Ascending aorta (tissue), 2 donors: ENCODE results near the gene NLRC5. TPM values are rescaled to one million over a fixed set of nuclear protein-coding genes. Genes with fewer than 3 reads are reported as not detected.
A peak's percentile ranks its signal among the peaks of the same experiment; 100 is the strongest.

ENCODE experiments used
- DNase-seq, 2 donors: peaks; one replicate each; pipeline ENCODE4 v3.0.0-alpha.2; 2019; ENCODE audit warnings: low spot score in 2 of 2
- H3K27ac ChIP-seq, 2 donors: fragments of 200-600 bp; sonication (generic); one replicate each; pipeline ENCODE4 v1.5.1; 2016 to 2017; ENCODE audit warnings: mild to moderate bottlenecking in 1 of 2
- H3K27me3 ChIP-seq: fragments of 200-600 bp; sonication (generic); one replicate; pipeline ENCODE4 v1.5.1; 2017
- H3K36me3 ChIP-seq, 2 donors: fragments of 200-600 bp; sonication (generic); one replicate each; pipeline ENCODE4 v1.5.1; 2016
- H3K4me1 ChIP-seq, 2 donors: fragments of 200-600 bp; sonication (generic); one replicate each; pipeline ENCODE4 v1.5.1; 2016 to 2017; ENCODE audit warnings: mild to moderate bottlenecking in 1 of 2
- H3K4me3 ChIP-seq, 2 donors: fragments of 200-600 bp; sonication (generic); one replicate each; pipeline ENCODE4 v1.5.1; 2016 to 2017; ENCODE audit warnings: mild to moderate bottlenecking in 1 of 2
- H3K9me3 ChIP-seq, 2 donors: fragments of 200-600 bp; sonication (generic); one replicate each; pipeline ENCODE4 v1.5.1; 2016
- intact Hi-C: fragments of 100-400 bp; cut with DNase I; formaldehyde crosslinking; loops from one replicate; pipeline ENCODE4 v1.15.1; 2023
- total RNA-seq: library from RNA; depleted of rRNA; stranded (reverse); fragments of >200 nt; gene quantifications from one replicate; pipeline ENCODE4 v1.1.0, GENCODE V29; 2016
- TF ChIP-seq, protein P1 (sequence below), 3 experiments: fragments of 200-600 bp in 2 of 3; fragments of 450-650 bp in 1 of 3; sonication (generic) in 2 of 3; IDR thresholded peaks; one replicate each; pipeline ENCODE4 v1.5.1; 2016 to 2019; ENCODE audit warnings: antibody characterized with exemption in 3 of 3, mild to moderate bottlenecking in 1 of 3, moderate library complexity in 1 of 3

Gene NLRC5
- total RNA-seq, 1 donor from 2014 or later = 46.7 TPM

DNA sequence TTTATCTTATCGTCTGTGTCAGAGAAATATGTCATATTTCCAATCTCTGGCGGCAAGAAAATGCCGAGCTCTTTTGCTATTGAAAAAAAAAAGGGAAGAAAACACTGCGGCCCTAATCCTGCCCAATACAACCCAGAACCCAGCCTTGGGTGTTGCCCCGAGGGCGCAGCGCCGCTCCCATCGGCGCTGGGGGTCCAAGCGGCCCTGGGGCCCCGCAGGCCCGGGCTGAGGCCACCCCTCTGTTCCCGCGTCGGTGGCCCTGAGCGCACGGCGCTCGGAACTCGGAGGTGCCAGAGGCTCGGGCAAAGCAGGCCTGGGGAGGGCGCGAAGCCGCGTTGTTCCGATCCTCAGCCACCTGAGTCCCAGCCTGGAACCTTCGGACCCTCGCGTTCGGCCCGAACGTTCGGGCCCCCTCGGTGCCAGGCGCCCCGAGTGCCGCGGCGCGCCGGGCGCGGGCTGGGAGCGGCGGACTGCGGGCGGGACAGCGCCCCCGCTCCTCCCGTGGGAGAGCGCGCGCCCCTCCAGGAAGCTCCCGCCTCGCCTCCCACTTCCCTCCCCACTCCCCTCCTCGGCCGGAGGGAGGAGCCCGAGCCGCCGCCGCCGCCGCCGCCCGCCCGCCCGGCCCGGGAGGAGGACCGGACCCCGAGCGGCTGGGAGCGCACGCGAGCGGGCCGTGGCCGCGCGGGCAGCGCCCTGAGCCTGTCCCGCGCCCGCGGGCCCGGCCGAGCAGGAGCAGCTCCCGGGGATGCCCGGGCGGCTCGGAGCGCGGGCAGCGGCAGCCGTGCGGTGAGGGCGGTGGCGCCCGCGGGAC lies 102.8 kb downstream of the NLRC5 start, which contains the start of gene CPNE2:
CPNE2 (plus strand) TSS at position 609 of the 811 bp plus-strand sequence. CDS start 18,160 bp downstream, outside the sequence.
- Histone ChIP-seq H3K4me3 (peak within 1 kb of the TSS; percentile 89 to 90), H3K27ac (peak within 1 kb of the TSS; percentile 83 to 85), H3K27me3 (no peaks in the 10 kb centered on the region), H3K9me3 (no peaks in the 10 kb centered on the region), H3K36me3 (no peaks in the 10 kb centered on the region), H3K4me1 (peaks cover 12 to 19% of the 10 kb centered on the region in 2 donors)
- TF ChIP-seq, protein P1, sequence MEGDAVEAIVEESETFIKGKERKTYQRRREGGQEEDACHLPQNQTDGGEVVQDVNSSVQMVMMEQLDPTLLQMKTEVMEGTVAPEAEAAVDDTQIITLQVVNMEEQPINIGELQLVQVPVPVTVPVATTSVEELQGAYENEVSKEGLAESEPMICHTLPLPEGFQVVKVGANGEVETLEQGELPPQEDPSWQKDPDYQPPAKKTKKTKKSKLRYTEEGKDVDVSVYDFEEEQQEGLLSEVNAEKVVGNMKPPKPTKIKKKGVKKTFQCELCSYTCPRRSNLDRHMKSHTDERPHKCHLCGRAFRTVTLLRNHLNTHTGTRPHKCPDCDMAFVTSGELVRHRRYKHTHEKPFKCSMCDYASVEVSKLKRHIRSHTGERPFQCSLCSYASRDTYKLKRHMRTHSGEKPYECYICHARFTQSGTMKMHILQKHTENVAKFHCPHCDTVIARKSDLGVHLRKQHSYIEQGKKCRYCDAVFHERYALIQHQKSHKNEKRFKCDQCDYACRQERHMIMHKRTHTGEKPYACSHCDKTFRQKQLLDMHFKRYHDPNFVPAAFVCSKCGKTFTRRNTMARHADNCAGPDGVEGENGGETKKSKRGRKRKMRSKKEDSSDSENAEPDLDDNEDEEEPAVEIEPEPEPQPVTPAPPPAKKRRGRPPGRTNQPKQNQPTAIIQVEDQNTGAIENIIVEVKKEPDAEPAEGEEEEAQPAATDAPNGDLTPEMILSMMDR (IDR thresholded peaks at IDR 0.05) = no peak
- DNase-seq = peak in 1 of 2 donors; percentile 78
- intact Hi-C loops = loop anchor here (5.0 to 10.0 kb wide), 4 partner anchors 95 to 443 kb away; partner anchors contain the start of genes CCDC102A, PSME3IP1 and RSPRY1

DNA sequence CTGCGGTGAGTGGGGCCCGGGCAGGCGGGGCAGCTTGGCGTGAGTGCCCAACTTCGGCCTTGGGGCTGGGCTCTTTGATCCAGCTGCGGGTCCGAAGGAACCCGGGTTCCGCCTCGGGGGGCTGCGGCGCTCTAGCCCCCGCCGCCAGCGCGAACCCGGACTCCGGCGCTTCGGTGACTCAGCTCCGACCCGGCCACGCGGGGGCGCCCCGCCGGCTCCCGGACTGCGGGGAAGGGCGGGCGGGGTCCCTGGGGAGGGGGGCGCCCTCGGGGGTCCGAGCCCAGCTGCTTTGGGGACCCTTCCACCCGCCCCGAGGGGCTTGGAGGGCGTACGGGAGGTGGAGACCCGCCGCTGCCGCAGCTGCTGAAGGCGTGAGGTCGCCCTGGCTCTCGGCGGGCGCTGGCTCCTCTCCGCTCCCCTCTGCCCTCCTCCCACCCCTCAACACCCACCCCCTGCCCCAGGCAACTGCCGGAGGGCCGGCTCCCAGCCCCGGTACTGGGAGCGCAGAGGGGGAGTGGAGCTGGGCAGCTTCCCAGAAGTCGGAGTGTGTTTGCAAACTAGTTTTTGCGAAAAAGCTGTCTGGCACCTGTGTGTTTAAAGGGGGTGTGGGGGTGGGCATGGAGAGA lies 103.5 kb downstream of the NLRC5 start:
- H3K36me3 ChIP-seq = no peaks in the 10 kb centered on the region
- H3K4me3 ChIP-seq = peak overlapping the region; percentile 89 to 90
- no peaks in the 10 kb centered on the region for H3K27me3 ChIP-seq
- intact Hi-C loops = loop anchor here (5.0 to 10.0 kb wide), 4 partner anchors 94 to 442 kb away; partner anchors contain the start of genes CCDC102A, PSME3IP1 and RSPRY1
- no peaks in the 10 kb centered on the region for H3K9me3 ChIP-seq
- H3K27ac ChIP-seq = peak overlapping the region; percentile 66 to 85
- peaks cover 12 to 19% of the 10 kb centered on the region in 2 donors for H3K4me1 ChIP-seq
- TF ChIP-seq, protein P1 (IDR thresholded peaks at IDR 0.05) = peak in 2 of 3 experiments; percentile 60 to 71
- DNase-seq = peak in 1 of 2 donors; percentile 69

DNA sequence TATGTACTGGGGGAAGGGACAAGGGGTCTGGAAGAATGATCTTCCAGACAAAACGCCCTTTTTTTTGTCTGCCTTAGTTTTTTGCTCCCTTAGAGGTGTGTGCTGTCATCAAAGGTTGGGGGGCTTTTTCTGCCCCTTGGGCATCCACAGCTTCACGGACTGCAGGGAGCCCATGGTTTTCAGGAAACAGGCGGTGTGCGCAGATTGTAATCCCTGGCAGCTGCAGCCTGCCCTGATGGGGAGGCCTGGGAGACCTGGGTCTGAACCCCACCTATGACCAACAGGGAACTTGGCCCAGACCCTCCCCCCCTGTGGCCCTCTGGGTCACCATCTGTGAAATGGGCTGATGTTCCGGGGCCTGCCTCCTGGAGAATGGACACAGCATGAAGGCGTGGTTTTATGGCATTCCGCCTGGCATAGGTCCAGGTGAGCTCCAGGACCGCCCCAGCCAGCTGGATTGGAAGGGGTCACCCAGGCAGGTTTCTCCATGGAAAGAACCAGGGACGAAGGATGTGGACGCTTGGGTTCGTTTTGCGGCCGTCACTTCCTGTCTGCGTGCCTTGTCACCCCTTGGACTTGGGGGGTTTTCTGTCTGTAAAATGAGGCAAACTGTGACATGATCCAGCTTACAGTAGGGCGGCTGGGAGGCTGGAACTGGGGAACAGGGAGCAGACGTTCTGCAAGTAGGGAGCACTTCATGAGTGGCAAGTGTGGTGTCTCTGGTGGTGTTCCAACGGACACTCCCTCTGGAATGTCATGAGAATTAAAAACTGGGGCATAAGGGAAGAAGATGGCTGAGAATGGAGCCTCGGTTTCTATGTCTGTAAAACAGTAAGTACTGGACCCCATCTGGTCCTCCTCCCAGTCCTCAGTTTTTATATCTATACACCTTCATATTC lies 104.6 kb downstream of the NLRC5 start:
- Histone ChIP-seq H3K27me3 (no peaks in the 10 kb centered on the region), H3K4me3 (peak overlapping the region in 1 of 2 donors; percentile 90), H3K36me3 (no peaks in the 10 kb centered on the region), H3K9me3 (no peaks in the 10 kb centered on the region), H3K4me1 (peaks cover 12 to 19% of the 10 kb centered on the region in 2 donors), H3K27ac (no peak overlapping the region)
- TF ChIP-seq, protein P1 (IDR thresholded peaks at IDR 0.05) = no peak
- intact Hi-C loops = loop anchor here (5.0 to 10.0 kb wide), 4 partner anchors 93 to 441 kb away; partner anchors contain the start of genes CCDC102A, PSME3IP1 and RSPRY1
- no peak for DNase-seq

DNA sequence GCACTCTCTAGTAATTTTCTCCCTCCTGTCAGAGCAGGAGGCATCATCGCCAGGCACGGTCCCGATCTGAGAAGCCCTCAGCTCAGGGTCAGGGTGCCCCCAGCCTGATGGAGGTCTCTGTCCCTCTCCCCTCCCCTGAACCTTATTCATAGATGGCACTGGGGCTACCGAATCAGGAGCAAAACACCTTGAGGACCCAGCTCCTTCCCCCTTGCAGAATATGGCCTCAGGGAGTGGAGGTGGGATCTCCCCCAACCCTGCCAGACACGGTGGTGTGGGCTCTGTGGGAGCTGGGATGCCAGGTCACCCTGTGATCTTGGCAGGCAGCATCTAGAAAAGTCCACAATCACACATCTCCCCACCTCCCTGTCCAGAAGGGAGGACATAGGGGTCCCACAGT lies 105.6 kb downstream of the NLRC5 start:
- Histone ChIP-seq H3K27me3 (no peaks in the 10 kb centered on the region), H3K9me3 (no peaks in the 10 kb centered on the region), H3K27ac (no peak overlapping the region), H3K4me1 (peaks cover 12 to 19% of the 10 kb centered on the region in 2 donors), H3K4me3 (no peak overlapping the region), H3K36me3 (no peaks in the 10 kb centered on the region)
- DNase-seq = no peak
- TF ChIP-seq, protein P1 (IDR thresholded peaks at IDR 0.05) = no peak
- intact Hi-C loops = loop anchor here (5.0 to 10.0 kb wide), 4 partner anchors 92 to 440 kb away; partner anchors contain the start of genes CCDC102A, PSME3IP1 and RSPRY1

- intact Hi-C loops = loop anchor here (10.0 kb wide), 1 partner anchor 439 kb away; the partner anchor contains the start of gene CCDC102A
- H3K36me3 ChIP-seq = no peaks in the 10 kb centered on the region
- H3K9me3 ChIP-seq = no peaks in the 10 kb centered on the region
- peaks cover 12 to 18% of the 10 kb centered on the region in 2 donors for H3K4me1 ChIP-seq
- no peak overlapping the region for H3K27ac ChIP-seq
- TF ChIP-seq, protein P1 (IDR thresholded peaks at IDR 0.05) = no peak
- H3K4me3 ChIP-seq = no peak overlapping the region
- H3K27me3 ChIP-seq = no peaks in the 10 kb centered on the region
- no peak for DNase-seq
Measured at GRCh38 chr16:57096192-57096591, 106.8 kb downstream of the NLRC5 start.
